CD4-positive, alpha-beta T cell (primary cell): ENCODE data around the gene ABCB11. TPM values are rescaled to one million over a fixed set of nuclear protein-coding genes. Genes with fewer than 3 reads are reported as not detected.

ENCODE experiments used
- ATAC-seq: fragments of 200-7000 bp; cut with Tn5 transposase; one replicate; pipeline ENCODE4 v1.10.0; 2022; ENCODE audit warnings: mild to moderate bottlenecking; ENCODE audit not compliant: poor library complexity
- CTCF ChIA-PET: fragments of 350-600 bp; sonication (Branson Sonifier 250); formaldehyde crosslinking; loops from one replicate; lab custom pipeline; 2021; ENCODE audit warnings: antibody characterized with exemption, inconsistent platforms; lab: Charles Lee
- POLR2A ChIA-PET: fragments of 350-600 bp; sonication (Branson Sonifier 250); formaldehyde crosslinking; loops from one replicate; lab custom pipeline; 2021; ENCODE audit warnings: antibody characterized with exemption, inconsistent platforms; lab: Charles Lee
- DNase-seq, 14 experiments: peaks; one replicate each; pipeline ENCODE4 v3.0.0-alpha.2; 2013 to 2020; ENCODE audit warnings: mixed read lengths in 2 of 14
- H3K27ac ChIP-seq, 2 donors: one replicate each; pipeline versions ENCODE4 v1.5.1 to v1.7.0; 2013; ENCODE audit warnings: low read length in 2 of 2, low read depth in 1 of 2, mild to moderate bottlenecking in 1 of 2
- H3K27me3 ChIP-seq, 2 experiments: 1 replicate in 1 of 2; 2 replicates in 1 of 2; pipeline versions ENCODE4 v1.6.1 to v1.7.0; 2013; ENCODE audit warnings: low read length in 2 of 2, control low read depth in 1 of 2, mild to moderate bottlenecking in 1 of 2, moderate library complexity in 1 of 2; ENCODE audit not compliant: insufficient read depth in 2 of 2, control insufficient read depth in 1 of 2
- H3K36me3 ChIP-seq: one replicate; pipeline ENCODE4 v1.6.1; 2013; ENCODE audit warnings: low read length, control low read depth; ENCODE audit not compliant: insufficient read depth
- H3K4me1 ChIP-seq: one replicate; pipeline ENCODE4 v1.6.1; 2013; ENCODE audit warnings: low read length, control low read depth; ENCODE audit not compliant: insufficient read depth
- H3K4me3 ChIP-seq: one replicate; pipeline ENCODE4 v1.5.1; 2013; ENCODE audit warnings: mild to moderate bottlenecking, low read length, moderate library complexity
- H3K9me3 ChIP-seq, 2 experiments: 1 replicate in 1 of 2; 2 replicates in 1 of 2; pipeline versions ENCODE4 v1.6.1 to v1.7.0; 2013; ENCODE audit warnings: low read length in 2 of 2, mild to moderate bottlenecking in 2 of 2, control low read depth in 1 of 2, moderate library complexity in 1 of 2; ENCODE audit not compliant: control insufficient read depth in 1 of 2, insufficient read depth in 1 of 2
- H3K27ac Mint-ChIP-seq: one replicate; pipeline ENCODE4 v1.8.0; 2020; ENCODE audit warnings: mixed read lengths
- H3K27me3 Mint-ChIP-seq: one replicate; pipeline ENCODE4 v1.8.0; 2021; ENCODE audit warnings: mixed read lengths
- H3K36me3 Mint-ChIP-seq: one replicate; pipeline ENCODE4 v1.8.0; 2021; ENCODE audit warnings: low read depth, mixed read lengths
- H3K4me1 Mint-ChIP-seq: one replicate; pipeline ENCODE4 v1.8.0; 2021; ENCODE audit warnings: low read depth, mixed read lengths
- H3K4me3 Mint-ChIP-seq: one replicate; pipeline ENCODE4 v1.8.0; 2020; ENCODE audit warnings: mild to moderate bottlenecking, mixed read lengths
- H3K9me3 Mint-ChIP-seq: one replicate; pipeline ENCODE4 v1.8.0; 2020; ENCODE audit warnings: mixed read lengths
- intact Hi-C, 2 experiments: fragments of 100-400 bp; cut with DNase I in 1 of 2; cut with micrococcal nuclease in 1 of 2; formaldehyde crosslinking; loops; one replicate each; pipeline versions ENCODE4 v1.15.1 to v1.9.0; 2023 to 2025; cut with DNase I, micrococcal nuclease
- total RNA-seq, 174 experiments: library from RNA in 2 of 174; stranded (reverse) in 2 of 174; gene quantifications; one replicate each; pipeline ENCODE4 v1.2.3 and lab custom pipeline; 2021 to 2026
- TF ChIP-seq, protein P1 (sequence below): fragments of 200-600 bp; IDR thresholded peaks from one replicate; pipeline ENCODE4 v1.8.0; 2022; ENCODE audit warnings: antibody characterized with exemption, mild to moderate bottlenecking

ABCB11 gene
- total RNA-seq, 2 experiments from 2014 or later: not detected

DNA sequence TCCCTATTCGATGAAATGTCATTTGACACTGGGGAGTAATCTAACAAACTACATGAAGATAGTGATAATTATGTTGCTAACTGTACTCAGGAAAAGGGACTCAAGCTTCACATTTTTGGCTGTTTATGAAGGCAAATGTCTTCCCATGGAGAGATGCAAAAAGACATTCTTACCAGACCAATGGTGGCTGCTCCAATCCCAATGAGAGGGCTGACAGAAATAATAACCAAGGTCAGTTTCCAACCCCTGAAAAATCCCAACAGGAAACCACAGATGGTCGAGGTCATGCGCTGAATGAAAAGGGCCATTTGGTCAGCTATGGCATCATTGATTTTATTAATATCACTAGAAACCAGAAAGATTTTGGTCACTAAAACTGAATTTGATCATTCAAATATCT, 37.6 kb downstream of the ABCB11 start:
- Histone ChIP-seq H3K4me1 (no peaks in the 10 kb centered on the region), H3K36me3 (no peaks in the 10 kb centered on the region), H3K27me3 (no peaks in the 10 kb centered on the region), H3K4me3 (no peak overlapping the region), H3K27ac (no peak overlapping the region), H3K9me3 (no peaks in the 10 kb centered on the region)
- ATAC-seq (no peak), DNase-seq (no peak)
- Mint-ChIP-seq H3K4me1 (no peaks in the 10 kb centered on the region), H3K27me3 (no peaks in the 10 kb centered on the region), H3K27ac (no peak overlapping the region), H3K4me3 (no peak overlapping the region), H3K36me3 (no peaks in the 10 kb centered on the region), H3K9me3 (no peaks in the 10 kb centered on the region)
- POLR2A ChIA-PET: no interaction called here
- CTCF ChIA-PET: no interaction called here
- intact Hi-C loops: no loop called here
- TF ChIP-seq, protein P1, sequence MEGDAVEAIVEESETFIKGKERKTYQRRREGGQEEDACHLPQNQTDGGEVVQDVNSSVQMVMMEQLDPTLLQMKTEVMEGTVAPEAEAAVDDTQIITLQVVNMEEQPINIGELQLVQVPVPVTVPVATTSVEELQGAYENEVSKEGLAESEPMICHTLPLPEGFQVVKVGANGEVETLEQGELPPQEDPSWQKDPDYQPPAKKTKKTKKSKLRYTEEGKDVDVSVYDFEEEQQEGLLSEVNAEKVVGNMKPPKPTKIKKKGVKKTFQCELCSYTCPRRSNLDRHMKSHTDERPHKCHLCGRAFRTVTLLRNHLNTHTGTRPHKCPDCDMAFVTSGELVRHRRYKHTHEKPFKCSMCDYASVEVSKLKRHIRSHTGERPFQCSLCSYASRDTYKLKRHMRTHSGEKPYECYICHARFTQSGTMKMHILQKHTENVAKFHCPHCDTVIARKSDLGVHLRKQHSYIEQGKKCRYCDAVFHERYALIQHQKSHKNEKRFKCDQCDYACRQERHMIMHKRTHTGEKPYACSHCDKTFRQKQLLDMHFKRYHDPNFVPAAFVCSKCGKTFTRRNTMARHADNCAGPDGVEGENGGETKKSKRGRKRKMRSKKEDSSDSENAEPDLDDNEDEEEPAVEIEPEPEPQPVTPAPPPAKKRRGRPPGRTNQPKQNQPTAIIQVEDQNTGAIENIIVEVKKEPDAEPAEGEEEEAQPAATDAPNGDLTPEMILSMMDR: no peak

- POLR2A ChIA-PET: no interaction called here
- no peak overlapping the region for H3K27ac Mint-ChIP-seq
- TF ChIP-seq, protein P1: no peak
Observed at GRCh38 chr2:168992591-168993349, 38.4 kb downstream of the ABCB11 start.

GRCh38 chr2:168992026-168992425, 39.1 kb downstream of the ABCB11 start:
- Mint-ChIP-seq H3K4me1 (no peaks in the 10 kb centered on the region), H3K36me3 (no peaks in the 10 kb centered on the region), H3K9me3 (no peaks in the 10 kb centered on the region), H3K27ac (no peak overlapping the region), H3K27me3 (no peaks in the 10 kb centered on the region), H3K4me3 (no peak overlapping the region)
- POLR2A ChIA-PET: no interaction called here
- Histone ChIP-seq H3K36me3 (no peaks in the 10 kb centered on the region), H3K4me1 (no peaks in the 10 kb centered on the region), H3K9me3 (no peaks in the 10 kb centered on the region), H3K27ac (no peak overlapping the region), H3K27me3 (no peaks in the 10 kb centered on the region), H3K4me3 (no peak overlapping the region)
- ATAC-seq (no peak), DNase-seq (no peak)
- intact Hi-C loops: no loop called here
- CTCF ChIA-PET: no interaction called here
- TF ChIP-seq, protein P1: no peak

More at GRCh38 chr2:168992591-168993349, 38.4 kb downstream of the ABCB11 start:
- DNase-seq: no peak
- intact Hi-C loops: no loop called here
- H3K4me3 ChIP-seq: no peak overlapping the region
- Mint-ChIP-seq H3K9me3 (no peaks in the 10 kb centered on the region), H3K4me1 (no peaks in the 10 kb centered on the region), H3K4me3 (no peak overlapping the region), H3K27me3 (no peaks in the 10 kb centered on the region), H3K36me3 (no peaks in the 10 kb centered on the region)
- H3K36me3 ChIP-seq: no peaks in the 10 kb centered on the region
- H3K4me1 ChIP-seq: no peaks in the 10 kb centered on the region
- H3K9me3 ChIP-seq: no peaks in the 10 kb centered on the region
- ATAC-seq: no peak
- CTCF ChIA-PET: no interaction called here
- no peaks in the 10 kb centered on the region for H3K27me3 ChIP-seq
- H3K27ac ChIP-seq: no peak overlapping the region
